Measurements from ENCODE around the gene ITPK1. TPM values are rescaled to one million over a fixed set of nuclear protein-coding genes. Genes with fewer than 3 reads are reported as not detected.

The ITPK1 gene
- total RNA-seq, 1 donor from 2014 or later = 43.0 TPM

- intact Hi-C loops (cut with micrococcal nuclease) = no loop called here
- ATAC-seq (ENCODE audit: low read depth) = no peak
- CTCF ChIA-PET = no interaction called here
- H3K4me3 Mint-ChIP-seq = no peak overlapping the region
- POLR2A ChIA-PET = no interaction called here
- no peaks in the 10 kb centered on the region for H3K9me3 Mint-ChIP-seq
- no peaks in the 10 kb centered on the region for H3K27me3 Mint-ChIP-seq
- no peaks in the 10 kb centered on the region for H3K4me1 Mint-ChIP-seq
- no peak overlapping the region for H3K27ac Mint-ChIP-seq
- H3K36me3 Mint-ChIP-seq (ENCODE audit: low read depth) = peaks cover 56% of the 10 kb centered on the region
- DNase-seq = no peak
- no peak for TF ChIP-seq CTCF (IDR thresholded peaks at IDR 0.05)
Observed at GRCh38 chr14:92944976-92945375, 170.7 kb downstream of the ITPK1 start.

GRCh38 chr14:92943855-92944570 is 171.7 kb downstream of the ITPK1 start:
- CTCF ChIA-PET = no interaction called here
- H3K36me3 Mint-ChIP-seq (ENCODE audit: low read depth) = peaks cover 51% of the 10 kb centered on the region
- H3K9me3 Mint-ChIP-seq = no peaks in the 10 kb centered on the region

GRCh38 chr14:92942976-92943710 is 172.6 kb downstream of the ITPK1 start:
- POLR2A ChIA-PET = interaction anchor here (1.1 kb wide), 1 partner anchor 97 kb away, joined by 3 read pairs; no protein-coding TSS in a partner anchor
- CTCF ChIA-PET = interaction anchor here (1.5 kb wide), 1 partner anchor 196 kb away, joined by 4 read pairs; no protein-coding TSS in a partner anchor

More at GRCh38 chr14:92943855-92944570, 171.7 kb downstream of the ITPK1 start:
- Mint-ChIP-seq H3K4me3 (no peak overlapping the region), H3K27me3 (no peaks in the 10 kb centered on the region), H3K27ac (no peak overlapping the region), H3K4me1 (no peaks in the 10 kb centered on the region)
- POLR2A ChIA-PET = interaction anchor here (1.1 kb wide), 1 partner anchor 96 kb away, joined by 3 read pairs; no protein-coding TSS in a partner anchor
- TF ChIP-seq CTCF (IDR thresholded peaks at IDR 0.05) = no peak
- no peak for ATAC-seq (ENCODE audit: low read depth)
- intact Hi-C loops (cut with micrococcal nuclease) = no loop called here
- no peak for DNase-seq

GRCh38 chr14:92942576-92942975 is 173.1 kb downstream of the ITPK1 start:
- H3K4me1 Mint-ChIP-seq = no peaks in the 10 kb centered on the region
- H3K4me3 Mint-ChIP-seq = no peak overlapping the region
- intact Hi-C loops (cut with micrococcal nuclease) = no loop called here
- ChIA-PET POLR2A (no interaction called here), CTCF (interaction anchor here (1.5 kb wide), 1 partner anchor 197 kb away, joined by 4 read pairs; no protein-coding TSS in a partner anchor)
- H3K36me3 Mint-ChIP-seq (ENCODE audit: low read depth) = peaks cover 50% of the 10 kb centered on the region
- ATAC-seq (ENCODE audit: low read depth) (no peak), DNase-seq (no peak)
- H3K27me3 Mint-ChIP-seq = no peaks in the 10 kb centered on the region
- TF ChIP-seq CTCF (IDR thresholded peaks at IDR 0.05) = no peak
- no peaks in the 10 kb centered on the region for H3K9me3 Mint-ChIP-seq
- H3K27ac Mint-ChIP-seq = no peak overlapping the region

More at GRCh38 chr14:92942976-92943710, 172.6 kb downstream of the ITPK1 start:
- H3K4me1 Mint-ChIP-seq = no peaks in the 10 kb centered on the region
- H3K27ac Mint-ChIP-seq = no peak overlapping the region
- H3K36me3 Mint-ChIP-seq (ENCODE audit: low read depth) = peaks cover 51% of the 10 kb centered on the region
- TF ChIP-seq CTCF (IDR thresholded peaks at IDR 0.05) = no peak
- no peak overlapping the region for H3K4me3 Mint-ChIP-seq
- no peaks in the 10 kb centered on the region for H3K27me3 Mint-ChIP-seq
- ATAC-seq (ENCODE audit: low read depth) (no peak), DNase-seq (no peak)
- intact Hi-C loops (cut with micrococcal nuclease) = no loop called here
- H3K9me3 Mint-ChIP-seq = no peaks in the 10 kb centered on the region

- no peak for DNase-seq
- Mint-ChIP-seq H3K4me1 (no peaks in the 10 kb centered on the region), H3K9me3 (no peaks in the 10 kb centered on the region), H3K27ac (no peak overlapping the region), H3K27me3 (no peaks in the 10 kb centered on the region), H3K4me3 (no peak overlapping the region), H3K36me3 (ENCODE audit: low read depth) (peaks cover 51% of the 10 kb centered on the region)
- ATAC-seq (ENCODE audit: low read depth) = no peak
- intact Hi-C loops (cut with micrococcal nuclease) = no loop called here
- ChIA-PET CTCF (interaction anchor here (0.9 to 1.5 kb wide), 2 partner anchors 10 to 197 kb away, joined by 3 to 4 read pairs; no protein-coding TSS in a partner anchor), POLR2A (no interaction called here)
- TF ChIP-seq CTCF (IDR thresholded peaks at IDR 0.05) = no peak
Observed at GRCh38 chr14:92942136-92942535, 173.6 kb downstream of the ITPK1 start.

Data from activated B cell treated with CpG ODN at 0.5 μM for 24 hours (primary cell).